Upper lobe of left lung (tissue), 6 donors: ENCODE results near the gene ACTR3C. TPM values are rescaled to one million over a fixed set of nuclear protein-coding genes. Genes with fewer than 3 reads are reported as not detected.

Source experiments
- ATAC-seq, 2 donors: fragments of 200-7000 bp; cut with Tn5 transposase; one replicate each; pipeline ENCODE4 v1.9.1; 2022; ENCODE audit warnings: mild to moderate bottlenecking in 2 of 2, moderate library complexity in 2 of 2; ENCODE audit not compliant: low FRiP score in 2 of 2
- DNase-seq, 2 donors: peaks; one replicate each; pipeline ENCODE4 v3.0.0-alpha.2; 2019 to 2020
- H3K27ac ChIP-seq, 4 donors: fragments of 200-600 bp; sonication (generic); one replicate each; pipeline ENCODE4 v1.5.1; 2016 to 2019
- H3K27me3 ChIP-seq, 4 donors: fragments of 200-600 bp; sonication (generic); one replicate each; pipeline ENCODE4 v1.5.1; 2017 to 2019
- H3K36me3 ChIP-seq, 4 donors: fragments of 200-600 bp; sonication (generic); one replicate each; pipeline ENCODE4 v1.5.1; 2016 to 2019
- H3K4me1 ChIP-seq, 4 donors: fragments of 200-600 bp; sonication (generic); one replicate each; pipeline ENCODE4 v1.5.1; 2018 to 2019
- H3K4me3 ChIP-seq, 4 donors: fragments of 200-600 bp; sonication (generic); one replicate each; pipeline ENCODE4 v1.5.1; 2017 to 2019; ENCODE audit warnings: mild to moderate bottlenecking in 2 of 4, moderate library complexity in 1 of 4
- H3K9me3 ChIP-seq, 4 donors: fragments of 200-600 bp; sonication (generic); one replicate each; pipeline ENCODE4 v1.5.1; 2018 to 2019
- CTCF ChIP-seq, 6 experiments: fragments of 450-650 bp in 4 of 6; fragments of 200-600 bp in 2 of 6; sonication (generic) in 2 of 6; IDR thresholded peaks; one replicate each; pipeline ENCODE4 v1.5.1; 2016 to 2019; ENCODE audit warnings: antibody characterized with exemption in 6 of 6
- EP300 ChIP-seq, 4 donors: sonication (generic); formaldehyde crosslinking; IDR thresholded peaks; one replicate each; pipeline ENCODE4 v1.5.1; 2017; ENCODE audit warnings: antibody characterized with exemption in 4 of 4, control low read depth in 2 of 4
- POLR2A ChIP-seq, 4 donors: fragments of 450-650 bp; IDR thresholded peaks; one replicate each; pipeline ENCODE4 v1.5.1; 2016 to 2017; ENCODE audit warnings: antibody characterized with exemption in 4 of 4, mild to moderate bottlenecking in 2 of 4
- POLR2AphosphoS5 ChIP-seq, 2 donors: sonication (generic); formaldehyde crosslinking; IDR thresholded peaks; one replicate each; pipeline ENCODE4 v1.5.1; 2017; ENCODE audit warnings: antibody characterized with exemption in 2 of 2
- WGBS, 2 donors: methylation state at CpG; one replicate each; pipeline ENCODE4 v1.1.5; 2017 to 2018; 5-methylcytosine and 5-hydroxymethylcytosine counted together
- total RNA-seq, 6 donors: library from RNA; depleted of rRNA in 4 of 6; stranded (reverse); fragments of >200 nt in 4 of 6; gene quantifications; one replicate each; pipeline versions ENCODE4 v1.1.0 to v1.2.1, GENCODE V29; 2016 to 2021
- donor health status: DM: no; HTN: no; CAD: no; lungs with moderate emphysema.
- donor health status: DM: no; HTN: yes; CAD: no; lungs with severe emphysema.

ACTR3C gene
- total RNA-seq, 6 donors from 2014 or later = 12.1 to 123 (median 24.1) TPM

DNA sequence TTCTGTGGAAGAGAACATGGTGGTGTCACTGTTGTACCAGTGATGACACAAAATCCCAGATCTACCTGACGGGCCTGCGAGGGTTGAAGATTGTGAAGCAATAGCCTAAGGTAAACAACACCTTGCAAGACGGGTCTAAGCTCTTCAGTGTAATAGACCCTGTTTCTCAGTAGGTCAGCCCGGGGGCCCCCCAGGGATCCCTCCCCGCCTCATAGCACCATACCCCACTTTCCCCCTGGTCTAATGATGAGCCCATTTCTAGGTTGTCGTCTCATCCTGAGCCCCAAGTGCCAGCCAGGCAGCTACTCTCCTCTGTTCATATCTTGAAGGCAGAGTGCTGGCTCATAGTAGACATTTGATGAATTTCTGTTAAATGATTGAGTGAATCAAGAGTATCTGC is 2.6 kb upstream of the ACTR3C start:
- WGBS, 2 donors = 78 to 84% methylated on average over 5 to 6 of the region's 6 CpGs
- TF ChIP-seq CTCF (IDR thresholded peaks at IDR 0.05) (no peak), POLR2A (IDR thresholded peaks at IDR 0.05) (no peak), EP300 (IDR thresholded peaks at IDR 0.05) (no peak), POLR2AphosphoS5 (IDR thresholded peaks at IDR 0.05) (no peak)

DNA sequence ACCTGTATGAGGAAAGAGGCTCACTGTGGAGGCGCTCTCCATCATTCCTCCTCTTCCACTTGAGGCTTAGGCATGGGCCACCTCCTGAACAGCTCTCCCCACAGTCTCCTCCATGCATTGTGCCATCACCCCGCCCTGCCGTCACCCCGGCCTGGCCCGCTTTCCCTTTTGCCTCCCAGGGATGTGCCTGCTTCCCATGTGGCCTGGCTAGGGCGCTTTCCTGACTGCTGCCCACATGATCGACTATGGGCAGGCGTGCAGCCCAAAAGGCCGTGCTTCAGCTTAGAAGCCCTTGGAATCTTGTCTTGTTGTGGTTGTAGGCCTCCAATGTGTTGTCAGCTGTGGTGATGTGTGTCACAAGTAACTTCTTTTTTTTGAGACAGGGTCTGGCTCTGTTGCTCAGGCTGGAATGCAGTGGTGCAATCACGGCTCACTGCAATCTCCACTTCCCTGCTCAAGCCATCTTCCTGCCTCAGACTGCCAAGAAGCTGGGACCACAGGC is 1.8 kb upstream of the ACTR3C start:
- Histone ChIP-seq H3K36me3 (peaks cover 0 to 18% (median 6%) of the 10 kb centered on the region in 4 donors), H3K27me3 (no peaks in the 10 kb centered on the region), H3K9me3 (no peaks in the 10 kb centered on the region), H3K4me3 (no peak overlapping the region), H3K27ac (peak overlapping the region; percentile 89 to 95 (median 91)), H3K4me1 (peaks cover 20 to 43% (median 37%) of the 10 kb centered on the region in 4 donors)
- WGBS, 2 donors = 56 to 77% methylated on average over 10 of the region's 10 CpGs
- DNase-seq = peak; percentile 75 to 80
- no peak for TF ChIP-seq EP300 (IDR thresholded peaks at IDR 0.05)
- TF ChIP-seq CTCF (IDR thresholded peaks at IDR 0.05) = no peak
- TF ChIP-seq POLR2A (IDR thresholded peaks at IDR 0.05) = peak in 1 of 4 donors; percentile 25
- TF ChIP-seq POLR2AphosphoS5 (IDR thresholded peaks at IDR 0.05) = peak; percentile 58 to 68
- ATAC-seq = peak; percentile 42 to 56

More for the DNA sequence above, 2.6 kb upstream of the ACTR3C start:
- Histone ChIP-seq H3K4me3 (no peak overlapping the region), H3K27me3 (no peaks in the 10 kb centered on the region), H3K36me3 (peaks cover 0 to 24% (median 9%) of the 10 kb centered on the region in 4 donors), H3K27ac (peak overlapping the region in 1 of 4 donors; percentile 90), H3K9me3 (no peaks in the 10 kb centered on the region), H3K4me1 (peaks cover 20 to 43% (median 34%) of the 10 kb centered on the region in 4 donors)
- DNase-seq (no peak), ATAC-seq (no peak)

DNA sequence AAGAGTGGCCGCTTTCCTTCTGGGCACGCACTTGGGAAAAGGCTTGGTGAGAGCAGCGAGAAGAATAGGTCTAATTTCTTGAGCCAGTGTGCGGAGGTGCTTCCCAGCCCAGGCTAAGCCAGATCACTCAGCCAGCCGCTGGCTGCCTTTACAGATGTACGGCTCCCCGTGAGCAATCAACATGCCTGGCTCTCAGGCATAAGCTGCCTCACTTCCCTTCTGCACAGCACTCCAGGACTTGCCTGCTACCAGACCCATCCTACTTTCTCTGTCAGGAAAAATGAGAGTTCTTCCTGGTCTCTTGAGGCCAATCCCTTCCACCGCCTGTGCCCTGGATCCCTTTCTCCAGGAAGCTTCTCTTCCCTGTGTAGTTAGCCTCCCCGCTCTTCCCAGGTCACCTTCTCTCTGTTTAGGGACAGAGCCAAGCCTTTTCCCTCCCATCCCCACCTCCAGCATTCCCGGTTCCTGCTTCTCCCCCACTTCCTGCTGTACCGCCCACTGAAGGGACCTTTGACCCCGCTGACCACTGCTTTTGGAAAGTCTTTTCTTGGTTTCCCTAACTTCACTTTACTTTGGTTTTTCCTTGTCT is 1.1 kb upstream of the ACTR3C start:
- peak overlapping the region; percentile 89 to 95 (median 91) for H3K27ac ChIP-seq
- ATAC-seq = peak; percentile 44 to 45

DNA sequence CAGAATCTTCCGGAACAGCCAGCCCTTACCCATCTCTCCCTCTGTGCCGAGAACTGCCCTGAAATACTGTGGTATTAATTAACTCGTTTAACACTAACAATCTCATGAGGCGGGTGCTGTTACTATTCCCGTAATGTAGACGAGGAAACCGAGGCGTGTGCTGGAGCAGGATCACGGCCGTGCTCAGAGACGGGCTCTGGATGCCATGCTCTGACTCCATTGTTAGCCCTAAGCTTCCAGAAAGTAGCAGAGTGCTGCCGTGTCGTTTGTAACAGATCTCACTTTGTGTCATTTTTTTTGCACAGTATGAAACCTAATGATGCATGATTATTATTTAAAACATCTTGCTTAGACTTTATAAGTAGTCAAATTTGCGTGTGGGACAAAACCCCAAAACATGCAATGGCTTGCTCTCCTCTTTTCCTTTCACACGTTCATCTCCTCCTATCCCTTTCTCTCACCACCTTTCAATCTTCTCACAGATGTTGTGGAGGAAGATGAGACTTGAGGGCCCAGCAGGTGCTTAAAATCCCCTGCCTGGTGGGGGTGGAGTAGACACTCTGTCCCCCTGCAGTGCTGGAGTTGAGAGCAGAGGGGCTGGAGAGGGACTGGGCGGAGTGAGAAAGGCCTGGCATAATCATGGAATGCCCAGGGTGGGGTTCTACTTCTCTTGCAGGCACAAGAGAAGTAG is 482 bp upstream of the ACTR3C start:
- H3K27ac ChIP-seq = peak overlapping the region; percentile 89 to 95 (median 91)
- no peaks in the 10 kb centered on the region for H3K9me3 ChIP-seq
- peak overlapping the region; percentile 42 to 77 (median 62) for H3K4me3 ChIP-seq
- DNase-seq (no peak), ATAC-seq (peak; percentile 30 to 36)
- TF ChIP-seq EP300 (IDR thresholded peaks at IDR 0.05) (no peak), POLR2AphosphoS5 (IDR thresholded peaks at IDR 0.05) (no peak), CTCF (IDR thresholded peaks at IDR 0.05) (no peak), POLR2A (IDR thresholded peaks at IDR 0.05) (no peak)
- 16 to 21% methylated on average over 13 to 15 of the region's 16 CpGs for WGBS, 2 donors
- no peaks in the 10 kb centered on the region for H3K27me3 ChIP-seq
- H3K36me3 ChIP-seq = peaks cover 0 to 7% (median 2%) of the 10 kb centered on the region in 4 donors
- peaks cover 20 to 43% (median 37%) of the 10 kb centered on the region in 4 donors for H3K4me1 ChIP-seq

More for the DNA sequence above, 1.1 kb upstream of the ACTR3C start:
- Histone ChIP-seq H3K27me3 (no peaks in the 10 kb centered on the region), H3K4me1 (peaks cover 20 to 43% (median 37%) of the 10 kb centered on the region in 4 donors), H3K36me3 (peaks cover 0 to 13% (median 2%) of the 10 kb centered on the region in 4 donors), H3K4me3 (peak overlapping the region in 3 of 4 donors; percentile 47 to 77 (median 76)), H3K9me3 (no peaks in the 10 kb centered on the region)
- WGBS, 2 donors = 60 to 61% methylated on average over 12 of the region's 12 CpGs
- TF ChIP-seq EP300 (IDR thresholded peaks at IDR 0.05) (no peak), POLR2AphosphoS5 (IDR thresholded peaks at IDR 0.05) (no peak), CTCF (IDR thresholded peaks at IDR 0.05) (no peak), POLR2A (IDR thresholded peaks at IDR 0.05) (no peak)
- DNase-seq = peak in 1 of 2 donors; percentile 47
